Stimulated activated naive CD8-positive, alpha-beta T cell treated with anti-CD3 and anti-CD28 coated beads, Interleukin-15, amount 100 ng/mL, for 72 hours (primary cell): ENCODE data around the gene C21orf91.
A peak's percentile ranks its signal among the peaks of the same experiment; 100 is the strongest.

Experiments
- ATAC-seq: fragments of 150-1000 bp; cut with Tn5 transposase; 2 replicates; pipeline ENCODE4 v1.10.0; 2021; ENCODE audit warnings: mild to moderate bottlenecking, moderate library complexity
- DNase-seq, 2 donors: peaks; one replicate each; pipeline ENCODE4 v3.0.0; 2021 to 2022
- H3K27ac Mint-ChIP-seq, 2 donors: one replicate each; pipeline ENCODE4 v1.8.0; 2022; ENCODE audit warnings: mild to moderate bottlenecking in 2 of 2, mixed read lengths in 2 of 2, moderate library complexity in 2 of 2
- H3K27me3 Mint-ChIP-seq: one replicate; pipeline ENCODE4 v1.8.0; 2022; ENCODE audit warnings: mixed read lengths
- H3K4me1 Mint-ChIP-seq: one replicate; pipeline ENCODE4 v1.8.0; 2022; ENCODE audit warnings: mild to moderate bottlenecking, mixed read lengths
- H3K4me3 Mint-ChIP-seq, 2 donors: one replicate each; pipeline ENCODE4 v1.8.0; 2022; ENCODE audit warnings: mild to moderate bottlenecking in 2 of 2, mixed read lengths in 2 of 2, moderate library complexity in 1 of 2
- H3K9me3 Mint-ChIP-seq, 2 donors: one replicate each; pipeline ENCODE4 v1.8.0; 2022; ENCODE audit warnings: mixed read lengths in 2 of 2

The C21orf91 gene

GRCh38 chr21:17819114-17819876 is at the start of gene C21orf91:
C21orf91 (minus strand) TSS chr21:17819356; CDS start chr21:17818318, 1,038 bp downstream.
- Mint-ChIP-seq H3K9me3 (peaks cover 7% of the 10 kb centered on the region in 2 donors), H3K27me3 (no peaks in the 10 kb centered on the region), H3K4me1 (peaks cover 37% of the 10 kb centered on the region), H3K4me3 (peak within 1 kb of the TSS; percentile 92 to 97), H3K27ac (peak within 1 kb of the TSS; percentile 100)
- ATAC-seq (peak; percentile 93), DNase-seq (peak; percentile 93 to 95)

- peaks cover 4 to 21% of the 10 kb centered on the region in 2 donors for H3K9me3 Mint-ChIP-seq
- no peak overlapping the region for H3K27ac Mint-ChIP-seq
- ATAC-seq, result no peak
- H3K4me3 Mint-ChIP-seq, result no peak overlapping the region
- DNase-seq, result no peak
- no peaks in the 10 kb centered on the region for H3K27me3 Mint-ChIP-seq
- no peaks in the 10 kb centered on the region for H3K4me1 Mint-ChIP-seq
Measured at GRCh38 chr21:17866590-17866989, 47.4 kb upstream of the C21orf91 start.

- Mint-ChIP-seq H3K4me3 (no peak overlapping the region), H3K9me3 (no peaks in the 10 kb centered on the region), H3K27me3 (no peaks in the 10 kb centered on the region), H3K4me1 (no peaks in the 10 kb centered on the region), H3K27ac (no peak overlapping the region)
- ATAC-seq (no peak), DNase-seq (no peak)
Measured at GRCh38 chr21:17859661-17860060, 40.5 kb upstream of the C21orf91 start.

- DNase-seq (no peak), ATAC-seq (no peak)
- no peaks in the 10 kb centered on the region for H3K4me1 Mint-ChIP-seq
- H3K4me3 Mint-ChIP-seq, result no peak overlapping the region
- no peaks in the 10 kb centered on the region for H3K9me3 Mint-ChIP-seq
- no peak overlapping the region for H3K27ac Mint-ChIP-seq
- no peaks in the 10 kb centered on the region for H3K27me3 Mint-ChIP-seq
Measured at GRCh38 chr21:17858747-17859146, 39.6 kb upstream of the C21orf91 start.

GRCh38 chr21:17854745-17855144 is 35.6 kb upstream of the C21orf91 start:
- no peaks in the 10 kb centered on the region for H3K27me3 Mint-ChIP-seq
- H3K4me3 Mint-ChIP-seq, result no peak overlapping the region
- no peaks in the 10 kb centered on the region for H3K9me3 Mint-ChIP-seq
- no peak for ATAC-seq
- H3K4me1 Mint-ChIP-seq, result no peaks in the 10 kb centered on the region
- H3K27ac Mint-ChIP-seq, result no peak overlapping the region
- DNase-seq, result no peak

GRCh38 chr21:17853393-17854275 is 34.5 kb upstream of the C21orf91 start:
- Mint-ChIP-seq H3K27me3 (no peaks in the 10 kb centered on the region), H3K9me3 (no peaks in the 10 kb centered on the region), H3K4me3 (no peak overlapping the region), H3K27ac (peak overlapping the region in 1 of 2 donors; percentile 6), H3K4me1 (no peaks in the 10 kb centered on the region)
- no peak for ATAC-seq
- DNase-seq, result no peak

GRCh38 chr21:17848228-17848627 is 29.1 kb upstream of the C21orf91 start:
- Mint-ChIP-seq H3K27me3 (no peaks in the 10 kb centered on the region), H3K4me3 (no peak overlapping the region), H3K27ac (peak overlapping the region in 1 of 2 donors; percentile 3), H3K4me1 (no peaks in the 10 kb centered on the region), H3K9me3 (no peaks in the 10 kb centered on the region)
- ATAC-seq (no peak), DNase-seq (no peak)

- H3K9me3 Mint-ChIP-seq, result no peaks in the 10 kb centered on the region
- no peak overlapping the region for H3K27ac Mint-ChIP-seq
- H3K4me1 Mint-ChIP-seq, result no peaks in the 10 kb centered on the region
- ATAC-seq, result no peak
- no peak overlapping the region for H3K4me3 Mint-ChIP-seq
- H3K27me3 Mint-ChIP-seq, result no peaks in the 10 kb centered on the region
- no peak for DNase-seq
Measured at GRCh38 chr21:17841103-17841502, 21.9 kb upstream of the C21orf91 start.

GRCh38 chr21:17834639-17835354 is 15.6 kb upstream of the C21orf91 start:
- DNase-seq (no peak), ATAC-seq (no peak)
- H3K4me1 Mint-ChIP-seq, result no peaks in the 10 kb centered on the region
- H3K27ac Mint-ChIP-seq, result no peak overlapping the region
- H3K9me3 Mint-ChIP-seq, result no peaks in the 10 kb centered on the region
- no peaks in the 10 kb centered on the region for H3K27me3 Mint-ChIP-seq
- H3K4me3 Mint-ChIP-seq, result no peak overlapping the region

- H3K27me3 Mint-ChIP-seq, result no peaks in the 10 kb centered on the region
- no peak for DNase-seq
Measured at GRCh38 chr21:17829472-17829871, 10.3 kb upstream of the C21orf91 start.

GRCh38 chr21:17828223-17828622 is 9.1 kb upstream of the C21orf91 start:
- H3K9me3 Mint-ChIP-seq, result peaks cover 22 to 23% of the 10 kb centered on the region in 2 donors
- H3K4me1 Mint-ChIP-seq, result peaks cover 4% of the 10 kb centered on the region
- no peak overlapping the region for H3K4me3 Mint-ChIP-seq
- DNase-seq, result no peak
- H3K27me3 Mint-ChIP-seq, result no peaks in the 10 kb centered on the region
- H3K27ac Mint-ChIP-seq, result no peak overlapping the region
- ATAC-seq, result no peak

More at GRCh38 chr21:17829472-17829871, 10.3 kb upstream of the C21orf91 start:
- no peak for ATAC-seq
- Mint-ChIP-seq H3K4me3 (no peak overlapping the region), H3K27ac (no peak overlapping the region), H3K4me1 (peaks cover 4% of the 10 kb centered on the region), H3K9me3 (peaks cover 15% of the 10 kb centered on the region in 2 donors)

GRCh38 chr21:17823846-17824245 is 4.7 kb upstream of the C21orf91 start:
- no peaks in the 10 kb centered on the region for H3K27me3 Mint-ChIP-seq
- DNase-seq (no peak), ATAC-seq (no peak)
- no peak overlapping the region for H3K4me3 Mint-ChIP-seq
- H3K9me3 Mint-ChIP-seq, result peaks cover 22 to 23% of the 10 kb centered on the region in 2 donors
- H3K27ac Mint-ChIP-seq, result no peak overlapping the region
- H3K4me1 Mint-ChIP-seq, result peaks cover 24% of the 10 kb centered on the region

GRCh38 chr21:17821121-17821520 is 2.0 kb upstream of the C21orf91 start:
- DNase-seq (no peak), ATAC-seq (no peak)
- Mint-ChIP-seq H3K4me3 (peak overlapping the region; percentile 92 to 97), H3K9me3 (peaks cover 22 to 23% of the 10 kb centered on the region in 2 donors), H3K27ac (peak overlapping the region; percentile 54 to 100), H3K4me1 (peaks cover 25% of the 10 kb centered on the region), H3K27me3 (no peaks in the 10 kb centered on the region)

- Mint-ChIP-seq H3K27ac (peak overlapping the region; percentile 100), H3K9me3 (peaks cover 9 to 11% of the 10 kb centered on the region in 2 donors), H3K27me3 (no peaks in the 10 kb centered on the region), H3K4me3 (peak overlapping the region; percentile 92 to 97), H3K4me1 (peaks cover 32% of the 10 kb centered on the region)
- no peak for DNase-seq
- ATAC-seq, result peak; percentile 75
Measured at GRCh38 chr21:17819877-17820229, 697 bp upstream of the C21orf91 start.
